Activated CD4-positive, alpha-beta T cell treated with anti-CD3 and anti-CD28 coated beads, Interleukin-2, amount 50 U/mL, for 1 hour (primary cell): ENCODE data around the gene WDR31.
"Not testable (repeated sequence)": the region's sequence is repeated elsewhere in the genome, so short reads cannot be mapped to it uniquely, and the experiment has no call there.

ENCODE experiments used
- DNase-seq: peaks from one replicate; pipeline ENCODE4 v3.0.0-alpha.2; 2020

The WDR31 gene

GRCh38 chr9:113328045-113328782 is 11.9 kb downstream of the WDR31 start:
- no peak for DNase-seq

GRCh38 chr9:113326230-113326629 is 13.8 kb downstream of the WDR31 start:
- no peak for DNase-seq

DNA sequence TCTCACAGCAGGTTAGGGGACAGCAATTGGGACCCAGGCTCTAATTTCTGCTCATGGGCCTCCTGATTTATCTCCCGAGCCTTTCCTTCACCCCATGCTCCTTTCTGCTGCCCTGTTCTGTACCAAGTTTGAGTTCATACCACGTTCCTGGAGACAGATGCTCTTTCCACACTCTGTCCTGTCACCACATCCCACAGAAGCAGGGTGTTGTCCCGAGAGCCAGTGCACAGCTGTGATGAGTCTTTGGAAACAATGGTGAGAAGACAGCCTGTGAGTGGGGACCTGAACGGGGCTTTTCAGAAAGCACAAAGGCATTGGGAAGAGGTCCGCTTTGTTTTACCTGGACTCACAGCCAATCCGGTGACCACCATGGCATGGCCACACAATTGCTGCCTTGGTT is 17.4 kb downstream of the WDR31 start:
- no peak for DNase-seq

- DNase-seq: no peak
Observed at GRCh38 chr9:113320051-113320450, 20.0 kb downstream of the WDR31 start.

- DNase-seq: no peak
Observed at GRCh38 chr9:113319054-113319453, 21.0 kb downstream of the WDR31 start.

GRCh38 chr9:113317777-113318176 is 22.3 kb downstream of the WDR31 start:
- DNase-seq: no peak

DNA sequence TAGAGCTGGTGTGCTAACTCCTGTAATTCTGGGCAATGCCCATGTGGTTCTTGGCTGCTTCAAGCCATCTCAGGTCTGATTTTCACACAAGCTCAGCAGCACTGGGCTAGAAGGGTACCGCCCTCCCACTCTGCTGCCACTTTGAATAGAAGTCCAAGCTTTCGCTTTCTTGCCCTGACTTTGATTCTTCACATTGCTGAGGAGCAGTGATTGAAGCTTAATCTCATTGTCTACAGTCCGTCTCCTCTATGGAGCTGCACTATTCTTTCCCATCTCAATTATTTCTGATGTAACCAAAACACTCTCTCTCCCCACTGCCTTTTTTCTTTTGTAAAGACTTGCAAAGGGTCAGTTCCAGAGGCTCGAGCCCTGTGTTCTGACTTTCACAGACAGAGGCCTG is 24.0 kb downstream of the WDR31 start:
- no peak for DNase-seq

GRCh38 chr9:113315231-113315630 is 24.8 kb downstream of the WDR31 start:
- DNase-seq: no peak

GRCh38 chr9:113313261-113313660 is 26.8 kb downstream of the WDR31 start:
- DNase-seq: no peak

GRCh38 chr9:113311961-113312360 is 28.1 kb downstream of the WDR31 start:
- no peak for DNase-seq

- DNase-seq: no peak
Observed at GRCh38 chr9:113310538-113310937, 29.5 kb downstream of the WDR31 start.

DNA sequence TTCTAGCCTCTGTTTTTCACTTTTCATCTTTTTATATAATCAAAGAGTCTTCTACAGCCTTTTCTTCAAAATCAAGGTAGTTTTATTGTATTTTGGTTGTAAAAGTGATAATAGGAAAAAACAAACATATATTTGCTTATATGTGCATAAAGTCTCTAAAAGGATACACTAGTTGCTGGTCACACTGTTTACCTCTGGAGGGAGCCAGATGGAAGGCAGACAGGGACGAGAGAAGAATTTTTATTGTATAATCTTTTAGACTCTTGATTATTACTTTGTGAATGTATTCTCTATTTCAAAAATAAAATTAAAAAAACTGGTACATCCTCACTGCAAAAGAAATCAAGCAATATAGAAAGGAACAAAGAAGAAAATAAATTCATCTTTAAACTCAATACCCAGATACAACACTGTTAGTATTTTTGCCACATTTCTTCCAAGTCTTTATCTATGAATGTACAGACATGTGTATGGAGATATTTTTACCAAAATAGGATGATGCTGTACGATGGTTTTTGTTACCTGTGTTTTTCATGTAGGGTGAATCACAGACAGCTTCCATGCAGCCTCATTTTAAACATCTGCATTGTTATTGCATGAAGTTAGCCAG is 30.8 kb downstream of the WDR31 start:
- DNase-seq: no peak

- no peak for DNase-seq
Observed at GRCh38 chr9:113307396-113307975, 32.6 kb downstream of the WDR31 start.

DNA sequence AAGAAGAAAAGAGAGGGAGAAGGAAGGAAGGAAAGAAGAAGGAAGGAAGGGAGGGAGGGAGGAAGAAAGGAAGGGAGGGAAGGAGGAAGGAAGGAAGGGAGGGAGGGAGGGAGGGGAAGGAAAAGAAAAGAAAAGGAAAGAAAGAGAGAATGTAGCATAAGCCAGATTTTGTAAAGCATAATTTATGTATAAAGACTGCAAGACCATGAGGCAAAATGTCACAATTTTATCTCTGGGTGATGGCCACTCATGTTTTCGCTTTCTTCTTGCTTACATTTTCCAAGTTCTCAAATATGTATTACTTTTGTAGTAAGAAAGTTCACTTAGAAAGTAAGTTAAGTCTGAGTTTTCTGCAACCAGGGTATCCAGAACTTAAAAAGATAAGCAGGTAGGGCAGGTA is 33.5 kb downstream of the WDR31 start:
- no peak for DNase-seq

GRCh38 chr9:113302792-113303418 is 37.2 kb downstream of the WDR31 start, which contains the start of gene RNF183:
RNF183 (minus strand) TSS chr9:113303376; CDS start chr9:113298184, 5,192 bp downstream.
- no peak for DNase-seq

GRCh38 chr9:113301548-113301947 is 38.5 kb downstream of the WDR31 start:
- no peak for DNase-seq

- no peak for DNase-seq
Observed at GRCh38 chr9:113299800-113300292, 40.2 kb downstream of the WDR31 start.

DNA sequence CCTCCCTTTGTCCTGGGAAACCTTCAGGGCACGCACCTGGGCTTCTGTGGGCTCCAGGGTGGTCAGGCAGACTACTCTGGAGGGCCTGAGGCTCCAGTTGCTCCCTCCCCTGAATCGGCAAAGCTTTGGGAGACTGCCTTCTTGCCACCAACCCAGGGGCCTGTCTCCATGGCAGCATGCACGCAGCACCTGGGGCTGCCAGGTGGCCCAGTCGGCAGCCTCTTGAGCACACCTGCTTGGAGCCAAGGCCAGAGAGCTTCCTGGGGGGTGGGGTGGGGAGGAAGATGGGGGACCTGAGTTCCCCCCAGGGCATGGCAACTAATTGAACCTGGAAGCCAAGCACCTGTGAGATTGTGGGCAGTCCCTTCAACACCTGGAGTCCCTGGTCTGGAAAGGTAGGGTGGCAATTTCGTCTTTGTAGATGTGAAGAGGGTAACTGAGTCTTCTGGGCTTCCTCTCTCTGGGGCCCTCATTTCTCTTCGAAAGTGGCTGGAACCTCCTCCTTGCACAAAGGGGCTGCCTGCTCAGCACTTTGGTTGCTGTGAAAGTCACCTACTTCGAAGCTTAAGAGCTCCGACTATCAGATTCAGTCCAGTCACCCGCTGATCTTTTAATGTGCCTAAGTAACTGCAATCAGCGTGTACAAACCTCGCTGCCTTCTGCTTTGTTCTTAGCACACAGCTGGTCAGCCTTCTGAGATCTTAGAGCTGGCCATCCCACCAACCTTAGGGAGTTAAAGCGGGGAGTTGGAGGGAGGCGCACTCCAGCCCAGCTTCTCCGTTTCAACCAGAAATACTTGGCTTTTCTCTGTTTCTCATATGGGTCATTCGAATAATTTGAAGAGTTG is 40.9 kb downstream of the WDR31 start:
- no peak for DNase-seq

DNA sequence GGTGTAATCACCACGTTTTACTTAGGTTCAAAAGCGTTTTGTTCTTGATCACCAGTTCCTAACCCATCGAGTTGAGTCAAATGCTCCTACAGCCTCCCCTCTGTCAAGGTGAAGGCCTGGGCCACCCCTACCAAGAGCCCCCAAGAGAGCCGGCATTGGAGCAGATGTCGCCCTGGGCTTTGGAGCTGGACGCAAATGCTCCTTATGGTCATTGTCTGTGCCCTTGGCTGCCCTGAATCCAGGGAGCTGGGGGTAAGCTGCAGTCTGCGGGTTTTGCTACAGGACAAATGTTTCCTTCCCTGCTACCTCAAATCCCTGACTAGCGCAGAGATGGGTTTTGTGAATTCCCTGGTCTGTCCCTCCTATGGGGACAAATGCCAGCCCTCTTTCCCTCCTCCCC is 41.8 kb downstream of the WDR31 start:
- no peak for DNase-seq

- no peak for DNase-seq
Observed at GRCh38 chr9:113296796-113297558, 43.1 kb downstream of the WDR31 start.

GRCh38 chr9:113296247-113296646 is 43.8 kb downstream of the WDR31 start:
- not testable (repeated sequence) for DNase-seq
